Measurements from ENCODE around the gene ARHGEF11.

The ARHGEF11 gene

GRCh38 chr1:156939786-156940334 is 105.7 kb downstream of the ARHGEF11 start:
- TF ChIP-seq MAX (IDR thresholded peaks at IDR 0.05; ENCODE audit: low read depth, low read length), result no peak
- TF ChIP-seq POLR2A (IDR thresholded peaks at IDR 0.05; ENCODE audit: extremely low read depth, insufficient read length), result no peak
- no peak for DNase-seq (ENCODE audit: low read depth)
- no peak overlapping the region for H3K4me3 ChIP-seq (ENCODE audit: low read depth, low read length)

- H3K4me3 ChIP-seq (ENCODE audit: low read depth, low read length), result no peak overlapping the region
- no peak for DNase-seq (ENCODE audit: low read depth)
- TF ChIP-seq CTCF (IDR thresholded peaks at IDR 0.05; ENCODE audit: low read depth, low read length) (no peak), POLR2A (IDR thresholded peaks at IDR 0.05; ENCODE audit: extremely low read depth, insufficient read length) (no peak), MAX (IDR thresholded peaks at IDR 0.05; ENCODE audit: low read depth, low read length) (no peak), MYC (IDR thresholded peaks at IDR 0.05; ENCODE audit: low read depth, low read length) (no peak)
Observed at GRCh38 chr1:156938813-156939212, 106.7 kb downstream of the ARHGEF11 start.

- no peak overlapping the region for H3K4me3 ChIP-seq (ENCODE audit: low read depth, low read length)
- TF ChIP-seq MAX (IDR thresholded peaks at IDR 0.05; ENCODE audit: low read depth, low read length) (no peak), CTCF (IDR thresholded peaks at IDR 0.05; ENCODE audit: low read depth, low read length) (no peak), POLR2A (IDR thresholded peaks at IDR 0.05; ENCODE audit: extremely low read depth, insufficient read length) (no peak), MYC (IDR thresholded peaks at IDR 0.05; ENCODE audit: low read depth, low read length) (no peak)
- no peak for DNase-seq (ENCODE audit: low read depth)
Observed at GRCh38 chr1:156937883-156938282, 107.7 kb downstream of the ARHGEF11 start.

- no peak for DNase-seq (ENCODE audit: low read depth)
- no peak overlapping the region for H3K4me3 ChIP-seq (ENCODE audit: low read depth, low read length)
- TF ChIP-seq POLR2A (IDR thresholded peaks at IDR 0.05; ENCODE audit: extremely low read depth, insufficient read length) (no peak), CTCF (IDR thresholded peaks at IDR 0.05; ENCODE audit: low read depth, low read length) (no peak), MYC (IDR thresholded peaks at IDR 0.05; ENCODE audit: low read depth, low read length) (no peak), MAX (IDR thresholded peaks at IDR 0.05; ENCODE audit: low read depth, low read length) (no peak)
Observed at GRCh38 chr1:156936721-156937220, 108.8 kb downstream of the ARHGEF11 start.

- H3K4me3 ChIP-seq (ENCODE audit: low read depth, low read length), result no peak overlapping the region
- DNase-seq (ENCODE audit: low read depth), result no peak
- TF ChIP-seq CTCF (IDR thresholded peaks at IDR 0.05; ENCODE audit: low read depth, low read length) (no peak), POLR2A (IDR thresholded peaks at IDR 0.05; ENCODE audit: extremely low read depth, insufficient read length) (no peak), MYC (IDR thresholded peaks at IDR 0.05; ENCODE audit: low read depth, low read length) (no peak), MAX (IDR thresholded peaks at IDR 0.05; ENCODE audit: low read depth, low read length) (no peak)
Observed at GRCh38 chr1:156936191-156936590, 109.4 kb downstream of the ARHGEF11 start.

- no peak overlapping the region for H3K4me3 ChIP-seq (ENCODE audit: low read depth, low read length)
- TF ChIP-seq CTCF (IDR thresholded peaks at IDR 0.05; ENCODE audit: low read depth, low read length), result no peak
- TF ChIP-seq POLR2A (IDR thresholded peaks at IDR 0.05; ENCODE audit: extremely low read depth, insufficient read length), result no peak
- no peak for TF ChIP-seq MAX (IDR thresholded peaks at IDR 0.05; ENCODE audit: low read depth, low read length)
- TF ChIP-seq MYC (IDR thresholded peaks at IDR 0.05; ENCODE audit: low read depth, low read length), result no peak
- no peak for DNase-seq (ENCODE audit: low read depth)
Observed at GRCh38 chr1:156935505-156936128, 109.9 kb downstream of the ARHGEF11 start.

All from NB4 (cell line).